IMR-90 (cell line): Measurements from ENCODE around the gene POLR1G. TPM values are rescaled to one million over a fixed set of nuclear protein-coding genes. Genes with fewer than 3 reads are reported as not detected.

Source experiments
- ATAC-seq: fragments of 200-7000 bp; cut with Tn5 transposase; 2 replicates; pipeline ENCODE4 v1.9.1; 2020; ENCODE audit warnings: low read depth, mild to moderate bottlenecking, moderate library complexity
- BruUV-seq: library from RNA; stranded (reverse); fragments of 400-500 nt; replicated peaks from 2 replicates; lab custom pipeline; 2021; lab: Mats Ljungman, UMichigan
- CTCF ChIA-PET: fragments of 300-600 bp; formaldehyde crosslinking; extraction: SDS; loops from one replicate; lab custom pipeline; 2021; ENCODE audit warnings: antibody characterized with exemption; lab: Yijun Ruan, JAX
- POLR2A ChIA-PET: fragments of 300-600 bp; sonication (Branson Sonifier 250); formaldehyde crosslinking; loops from one replicate; lab custom pipeline; 2022; ENCODE audit warnings: antibody characterized with exemption; ENCODE audit not compliant: unreplicated experiment; lab: Charles Lee
- DNase-seq: peaks from one replicate; pipeline ENCODE4 v3.0.0; 2013
- H2AFZ ChIP-seq: replicated peaks from 2 replicates; pipeline ENCODE3; 2013; ENCODE audit warnings: low read length, mild to moderate bottlenecking; ENCODE audit not compliant: poor library complexity
- H2AK5ac ChIP-seq: 2 replicates; pipeline ENCODE4 v1.6.1; 2013; ENCODE audit warnings: low read depth, low read length, inconsistent platforms
- H2AK9ac ChIP-seq: replicated peaks from 2 replicates; pipeline ENCODE3; 2013; ENCODE audit warnings: mild to moderate bottlenecking, low read depth, low read length, moderate library complexity; ENCODE audit not compliant: poor library complexity
- H2BK120ac ChIP-seq: 2 replicates; pipeline ENCODE4 v1.6.1; 2013; ENCODE audit warnings: low read depth, low read length, inconsistent platforms
- H2BK15ac ChIP-seq: 3 replicates; pipeline ENCODE4 v1.6.1; 2013; ENCODE audit warnings: low read depth, low read length, inconsistent platforms
- H2BK20ac ChIP-seq: 2 replicates; pipeline ENCODE4 v1.6.1; 2013; ENCODE audit warnings: low read depth, mild to moderate bottlenecking, inconsistent platforms, low read length, moderate library complexity
- H2BK5ac ChIP-seq: 2 replicates; pipeline ENCODE4 v1.6.1; 2013; ENCODE audit warnings: mild to moderate bottlenecking, low read depth, low read length, inconsistent platforms; ENCODE audit not compliant: poor library complexity, severe bottlenecking
- H3K14ac ChIP-seq: replicated peaks from 2 replicates; pipeline ENCODE4 v1.6.1; 2013; ENCODE audit warnings: low read depth, low read length, inconsistent platforms
- H3K18ac ChIP-seq: 2 replicates; pipeline ENCODE4 v1.6.1; 2013; ENCODE audit warnings: low read depth, low read length, control low read depth
- H3K23ac ChIP-seq: 2 replicates; pipeline ENCODE4 v1.6.1; 2013; ENCODE audit warnings: low read depth, low read length, inconsistent platforms
- H3K27ac ChIP-seq: 2 replicates; pipeline ENCODE4 v1.5.1; 2013; ENCODE audit warnings: mild to moderate bottlenecking, control low read depth, low read length; ENCODE audit not compliant: insufficient read depth
- H3K27me3 ChIP-seq: 2 replicates; pipeline ENCODE4 v1.6.1; 2013; ENCODE audit warnings: low read length; ENCODE audit not compliant: control insufficient read depth, insufficient read depth
- H3K36me3 ChIP-seq: 2 replicates; pipeline ENCODE4 v1.6.1; 2013; ENCODE audit warnings: low read length, mixed read lengths; ENCODE audit not compliant: control insufficient read depth, insufficient read depth
- H3K4ac ChIP-seq: 2 replicates; pipeline ENCODE4 v1.6.1; 2013; ENCODE audit warnings: low read depth, low read length, inconsistent platforms
- H3K4me1 ChIP-seq: 2 replicates; pipeline ENCODE4 v1.6.1; 2013; ENCODE audit warnings: low read length, mixed read lengths; ENCODE audit not compliant: control insufficient read depth, insufficient read depth
- H3K4me2 ChIP-seq: 2 replicates; pipeline ENCODE4 v1.6.1; 2013; ENCODE audit warnings: low read depth, mild to moderate bottlenecking, control low read depth, low read length, moderate library complexity
- H3K4me3 ChIP-seq: 2 replicates; pipeline ENCODE4 v1.5.1; 2013; ENCODE audit warnings: low read depth, mild to moderate bottlenecking, control low read depth, low read length, moderate library complexity; ENCODE audit not compliant: insufficient read depth
- H3K56ac ChIP-seq: 2 replicates; pipeline ENCODE4 v1.6.1; 2013; ENCODE audit warnings: low read length, inconsistent platforms; ENCODE audit not compliant: insufficient read depth; ENCODE audit errors: extremely low read depth
- H3K79me1 ChIP-seq, 2 experiments: 2 replicates each; pipeline ENCODE4 v1.6.1; 2013; ENCODE audit warnings: low read length in 2 of 2, inconsistent platforms in 1 of 2, low read depth in 1 of 2
- H3K9ac ChIP-seq: 2 replicates; pipeline ENCODE4 v1.6.1; 2013; ENCODE audit warnings: low read depth, low read length, control low read depth
- H3K9me1 ChIP-seq: 2 replicates; pipeline ENCODE4 v1.6.1; 2013; ENCODE audit warnings: low read length, inconsistent platforms; ENCODE audit not compliant: insufficient read depth
- H3K9me3 ChIP-seq: 2 replicates; pipeline ENCODE4 v1.6.1; 2013; ENCODE audit warnings: low read length; ENCODE audit not compliant: control insufficient read depth, insufficient read depth
- H4K20me1 ChIP-seq: 2 replicates; pipeline ENCODE4 v1.6.1; 2013; ENCODE audit warnings: low read length, inconsistent platforms; ENCODE audit not compliant: insufficient read depth
- H4K5ac ChIP-seq: 2 replicates; pipeline ENCODE4 v1.6.1; 2013; ENCODE audit warnings: mild to moderate bottlenecking, low read depth, low read length, control low read depth
- H4K8ac ChIP-seq, 2 experiments: 2 replicates each; pipeline ENCODE4 v1.6.1; 2013; ENCODE audit warnings: low read depth in 2 of 2, low read length in 2 of 2, control low read depth in 1 of 2, inconsistent platforms in 1 of 2
- H4K91ac ChIP-seq: 2 replicates; pipeline ENCODE4 v1.6.1; 2013; ENCODE audit warnings: low read depth, low read length, inconsistent platforms; ENCODE audit not compliant: insufficient read depth
- CHD1 ChIP-seq: IDR thresholded peaks from 2 replicates; pipeline ENCODE4 v1.6.1; 2012; ENCODE audit warnings: low read depth, low read length, improper control_type of control experiment
- ELK1 ChIP-seq: fragments of 150-350 bp; IDR thresholded peaks from 2 replicates; pipeline ENCODE4 v1.6.1; 2016; ENCODE audit warnings: low read depth, mild to moderate bottlenecking, low read length, moderate library complexity, borderline replicate concordance
- MXI1 ChIP-seq: IDR thresholded peaks from 2 replicates; pipeline ENCODE4 v1.6.1; 2012; ENCODE audit warnings: low read depth, mild to moderate bottlenecking, low read length, moderate library complexity, borderline replicate concordance
- NFE2L2 ChIP-seq: fragments of 150-350 bp; IDR thresholded peaks from 2 replicates; pipeline ENCODE4 v1.6.1; 2016; ENCODE audit warnings: low read depth, mild to moderate bottlenecking, low read length
- SMC3 ChIP-seq: fragments of 150-350 bp; IDR thresholded peaks from 2 replicates; pipeline ENCODE4 v1.6.1; 2016; ENCODE audit warnings: low read depth, mild to moderate bottlenecking, antibody characterized with exemption, low read length, moderate library complexity
- USF2 ChIP-seq: fragments of 150-350 bp; IDR thresholded peaks from 2 replicates; pipeline ENCODE4 v1.6.1; 2017; ENCODE audit warnings: mild to moderate bottlenecking, antibody characterized with exemption, low read length, low read depth
- WGBS, 2 experiments: methylation state at CpG; one replicate each; pipeline versions ENCODE4 v1.1.5 to v1.1.7; 2013; ENCODE audit warnings: missing lambda C conversion rate in 2 of 2; ENCODE audit not compliant: insufficient read length in 1 of 2; ENCODE audit errors: extremely low coverage in 2 of 2; 5-methylcytosine and 5-hydroxymethylcytosine counted together
- dilution Hi-C: fragments of 300-500 bp; cut with HindIII; formaldehyde crosslinking; loops from one replicate; pipeline ENCODE4 v1.14.3; 2018; ENCODE audit warnings: low sequenced_read_pairs; ENCODE audit not compliant: unreplicated experiment
- in situ Hi-C: fragments of 300-500 bp; cut with MboI; formaldehyde crosslinking; loops from 3 replicates; pipeline ENCODE4 v1.14.3; 2019; ENCODE audit warnings: low sequenced_read_pairs, inconsistent platforms, mixed read lengths
- intact Hi-C: fragments of 100-400 bp; cut with micrococcal nuclease; formaldehyde crosslinking; loops from 2 replicates; pipeline ENCODE4 v1.10.0; 2022
- polyA plus RNA-seq, 3 experiments: library from polyadenylated mRNA; depleted of rRNA; stranded (reverse); fragments of >200 nt; gene quantifications; 2 replicates each; pipeline ENCODE4 v1.2.3, GENCODE V29; 2012; ENCODE audit warnings: low replicate concordance in 1 of 3
- total RNA-seq: library from RNA; depleted of rRNA; stranded (reverse); fragments of >200 nt; gene quantifications from 2 replicates; pipeline ENCODE4 v1.2.3, GENCODE V29; 2012

POLR1G gene
- total and polyA plus RNA-seq, 2 of the 4 experiments (the other 2 are of a cell fraction): 8.0 to 12.5 TPM

DNA sequence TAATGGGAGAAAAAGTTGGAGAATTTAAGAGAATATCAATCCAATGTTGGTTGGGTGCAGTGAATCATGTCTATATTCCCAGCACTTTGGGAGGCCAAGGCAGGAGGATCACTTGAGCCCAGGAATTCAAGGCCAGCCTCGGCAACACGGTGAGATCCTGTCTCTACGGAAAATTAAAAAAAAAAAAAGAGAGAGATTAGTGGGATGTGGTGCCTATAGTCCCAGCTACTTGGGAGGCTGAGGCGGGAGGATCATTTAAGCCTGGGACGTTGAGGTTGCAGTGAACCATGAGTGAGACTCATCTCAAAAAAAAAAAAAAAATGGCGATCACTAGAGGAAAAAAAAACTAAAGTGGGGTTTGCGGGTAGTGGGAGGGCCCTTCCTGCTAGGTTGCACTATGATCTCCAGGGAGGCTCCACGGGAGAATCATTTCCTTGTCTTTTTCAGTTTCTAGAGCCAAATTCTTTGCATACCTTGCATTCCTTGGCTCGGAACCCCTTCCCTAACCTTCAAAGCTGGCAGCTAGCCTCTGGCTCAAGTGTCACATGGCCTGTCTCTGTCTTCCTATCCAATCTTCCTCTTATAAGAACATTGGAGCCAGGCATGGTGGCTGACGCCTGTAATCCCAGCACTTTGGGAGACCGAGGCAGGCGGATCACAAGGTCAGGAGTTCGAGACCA is 30.3 kb upstream of the POLR1G start:
- peak overlapping the region; percentile 97 for H2AK5ac ChIP-seq
- H3K36me3 ChIP-seq: no peaks in the 10 kb centered on the region
- intact Hi-C loops: no loop called here
- H3K4me2 ChIP-seq: no peak overlapping the region
- H3K9ac ChIP-seq: no peak overlapping the region
- peak overlapping the region; percentile 98 for H2BK120ac ChIP-seq
- peak overlapping the region; percentile 95 for H3K14ac ChIP-seq
- BruUV-seq: no TSS peak
- 39% methylated on average over 3 of the region's 13 CpGs; no CpG with 5 or more reads in 1 of the 2 experiments for WGBS, 2 experiments
- H2BK20ac ChIP-seq: peak overlapping the region; percentile 92
- H2AFZ ChIP-seq: peak overlapping the region; percentile 0
- H2BK5ac ChIP-seq: peak overlapping the region; percentile 92
- H3K4ac ChIP-seq: peak overlapping the region; percentile 97
- H4K5ac ChIP-seq: peak overlapping the region; percentile 80
- H3K4me1 ChIP-seq: peaks cover 2% of the 10 kb centered on the region; the same call in 1 of the 2 replicates
- TF ChIP-seq USF2 (peak; percentile 71; the same call in 1 of the 2 replicates), ELK1 (no peak), CHD1 (no peak), MXI1 (no peak), SMC3 (no peak), NFE2L2 (no peak)
- H3K56ac ChIP-seq: peak overlapping the region; percentile 84; the same call in 1 of the 2 replicates
- dilution Hi-C loops: no loop called here
- peak overlapping the region; percentile 88; the same call in 1 of the 2 replicates for H3K23ac ChIP-seq
- ChIA-PET POLR2A (no interaction called here), CTCF (no interaction called here)
- peak; percentile 79 for ATAC-seq
- H3K18ac ChIP-seq: peak overlapping the region; percentile 67; the same call in 1 of the 2 replicates
- H3K9me3 ChIP-seq: no peaks in the 10 kb centered on the region
- H4K8ac ChIP-seq: peak overlapping the region; percentile 74 to 97
- in situ Hi-C loops: no loop called here
- H3K27me3 ChIP-seq: no peaks in the 10 kb centered on the region
- peak overlapping the region; percentile 90 for H2BK15ac ChIP-seq
- peak overlapping the region; percentile 96 for H4K91ac ChIP-seq
- no peaks in the 10 kb centered on the region for H3K79me1 ChIP-seq
- H3K9me1 ChIP-seq: peaks cover 7% of the 10 kb centered on the region
- H3K4me3 ChIP-seq: no peak overlapping the region
- DNase-seq: peak; percentile 94
- peak overlapping the region; percentile 59 for H3K27ac ChIP-seq
- peak overlapping the region; percentile 86 for H2AK9ac ChIP-seq
- H4K20me1 ChIP-seq: no peaks in the 10 kb centered on the region
